ENCODE measurements around the gene DENND10.
"Not testable (repeated sequence)": the region's sequence is repeated elsewhere in the genome, so short reads cannot be mapped to it uniquely, and the experiment has no call there.

Gene DENND10

GRCh38 chr10:119176166-119176565 lies 72.3 kb downstream of the DENND10 start:
- DNase-seq: no peak

DNA sequence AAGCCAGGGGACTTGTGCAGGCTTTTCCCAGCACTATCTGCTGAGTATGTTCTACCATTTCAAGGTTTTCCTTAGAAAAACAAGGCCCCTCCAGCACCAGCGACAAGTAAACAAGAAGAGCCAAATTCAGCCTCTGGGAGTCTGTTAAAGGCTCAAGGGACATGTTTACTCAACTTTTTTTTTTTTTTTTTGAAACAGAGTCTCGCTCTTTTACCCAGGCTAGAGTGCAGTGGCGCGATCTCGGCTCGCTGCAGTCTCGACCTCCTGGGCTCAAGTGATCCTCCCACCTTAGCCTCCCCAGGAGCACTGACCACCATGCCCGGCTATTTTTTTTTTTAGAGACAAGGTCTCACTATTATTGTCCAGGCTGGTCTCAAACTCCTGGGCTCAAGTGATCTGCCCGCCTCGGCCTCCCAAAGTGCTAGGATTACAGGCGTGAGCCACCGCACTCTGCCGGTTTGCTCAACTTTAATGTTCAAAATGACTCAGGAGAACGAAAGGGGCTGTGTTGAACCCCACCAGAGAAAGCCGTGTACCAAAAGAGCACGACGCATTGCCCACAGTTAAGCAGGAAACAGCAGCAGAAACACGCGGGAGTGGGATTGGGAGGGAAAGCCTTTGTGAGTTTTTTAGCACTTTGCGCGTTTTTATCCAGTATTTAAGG lies 73.9 kb downstream of the DENND10 start:
- DNase-seq: no peak

DNA sequence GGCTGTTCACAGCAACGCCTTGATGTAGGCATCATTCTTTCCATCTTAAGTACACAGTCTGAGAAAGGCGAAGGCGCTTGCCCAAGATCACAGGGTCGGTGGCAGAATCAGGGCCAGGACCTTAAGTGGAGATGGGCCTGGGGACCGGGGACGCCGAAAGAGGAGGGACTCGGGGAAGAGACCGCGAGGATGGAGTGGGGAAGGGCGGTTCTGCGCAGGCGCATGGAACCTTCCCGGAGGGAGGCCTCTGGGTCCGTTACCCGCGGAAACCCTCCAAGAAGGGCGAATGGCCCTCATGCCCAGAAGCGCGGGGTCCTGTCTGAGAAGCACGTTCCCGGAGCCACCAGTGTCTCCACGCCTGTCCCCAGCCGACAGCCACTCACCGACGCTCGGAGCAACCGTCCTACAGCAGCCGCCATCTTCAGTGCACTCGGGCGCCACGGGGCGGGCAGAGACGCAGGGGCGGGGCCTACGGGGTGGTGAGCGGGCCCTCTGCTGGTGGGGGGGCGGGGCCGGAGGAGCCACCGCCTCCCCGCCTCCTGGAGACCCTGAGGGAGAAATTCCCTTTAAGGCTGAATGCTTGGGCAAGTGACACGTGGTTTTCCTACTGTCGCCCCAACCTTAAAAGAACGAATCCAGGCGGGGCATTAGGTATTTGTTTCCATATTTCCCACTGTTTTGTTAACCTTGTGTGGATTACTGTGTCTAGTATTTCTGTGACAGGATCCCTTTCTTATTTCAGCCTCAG lies 74.6 kb downstream of the DENND10 start, which contains the start of gene PRDX3:
Gene PRDX3, minus strand, starts transcription at position 441 of the 748 bp plus-strand sequence. Its CDS starts 22 bp downstream, at position 419.
- DNase-seq: peak; percentile 70

GRCh38 chr10:119180850-119181400 lies 77.0 kb downstream of the DENND10 start:
- not testable (repeated sequence) for DNase-seq

GRCh38 chr10:119183664-119184412 lies 79.9 kb downstream of the DENND10 start:
- DNase-seq: no peak

Data from NCI-H2029 (cell line).